HG02852 (cell line): ENCODE results near the gene ERC2.
A peak's percentile ranks its signal among the peaks of the same experiment; 100 is the strongest.

Experiments
- ATAC-seq: cut with Tn5 transposase; IDR thresholded peaks from one replicate; pipeline ENCODE4 v1.9.1; 2021; ENCODE audit warnings: mild to moderate bottlenecking, moderate library complexity; ENCODE audit not compliant: unreplicated experiment

The ERC2 gene

DNA sequence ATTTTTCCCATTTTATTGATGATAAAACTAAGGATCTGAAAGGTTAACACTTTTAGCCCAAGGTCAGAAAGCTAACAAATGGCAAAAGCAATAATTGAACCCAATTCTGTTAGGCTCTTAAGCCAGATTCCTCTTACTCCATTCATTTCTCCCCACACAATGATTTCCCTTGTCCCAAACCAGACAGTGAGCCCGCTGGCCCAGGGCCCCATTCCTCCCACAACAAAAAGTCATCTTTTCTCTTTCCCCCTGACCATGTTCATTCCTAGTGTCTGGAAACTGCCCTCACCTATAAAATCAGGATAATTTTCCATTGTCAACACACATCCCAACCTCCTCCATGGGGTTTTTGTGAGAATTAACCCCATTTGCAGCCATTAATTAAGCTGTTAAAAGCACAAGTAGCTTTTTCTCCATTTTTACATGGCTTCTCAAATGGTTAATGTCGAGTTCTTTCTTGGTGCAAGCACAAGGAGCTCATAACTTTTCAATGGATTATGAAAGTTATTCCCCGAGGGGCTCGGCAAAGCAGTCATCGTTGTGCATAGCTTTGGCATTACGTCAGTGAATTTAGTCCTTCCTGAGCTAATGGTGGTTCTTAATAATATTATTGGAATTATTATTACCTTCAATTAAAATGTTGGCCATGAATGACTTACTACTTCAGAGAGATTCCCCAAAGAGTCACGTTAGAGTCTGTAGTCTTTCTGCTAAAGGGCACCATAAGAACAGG, 830.2 kb downstream of the ERC2 start:
- ATAC-seq, result no peak

DNA sequence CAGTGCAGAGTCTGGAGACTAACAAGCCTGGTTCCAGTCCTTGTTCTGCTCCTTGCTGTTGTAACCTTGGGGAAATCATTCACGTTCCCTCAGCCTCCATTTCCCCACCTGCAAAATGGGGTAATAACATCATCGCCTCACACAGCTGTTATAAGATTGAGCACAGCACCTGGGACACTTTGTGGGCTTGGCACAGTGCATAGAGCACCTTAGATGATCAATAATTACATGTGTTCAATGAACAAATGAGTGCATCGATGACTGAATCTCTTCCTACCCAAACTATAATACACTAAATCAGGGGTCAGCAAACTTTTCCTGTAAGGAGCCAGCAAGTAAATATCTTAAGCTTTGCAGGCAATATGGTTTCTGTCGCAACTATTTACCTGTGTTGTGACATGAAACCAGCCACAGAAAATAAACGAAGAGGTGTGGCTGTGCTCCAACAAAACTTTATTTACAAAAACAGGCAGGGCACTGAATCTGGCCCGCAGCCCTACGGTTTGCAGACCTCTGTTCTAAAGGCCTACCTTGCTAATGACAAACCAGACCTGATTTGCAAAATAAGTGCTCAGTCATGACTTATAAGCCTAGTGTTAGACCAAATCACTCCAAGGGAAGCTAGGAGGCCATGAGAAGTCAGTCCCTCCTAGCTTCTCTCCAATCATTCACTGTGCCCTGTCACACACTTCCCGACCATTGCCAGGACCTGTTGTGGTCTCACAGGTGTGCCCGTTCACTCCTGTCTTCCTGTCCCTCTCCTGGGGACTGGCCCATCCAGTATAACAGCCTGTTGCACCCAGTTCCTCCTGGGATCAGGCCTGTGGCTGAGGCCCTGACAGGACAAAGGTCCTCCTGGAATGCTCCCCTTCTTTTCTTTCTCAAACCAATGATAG, 831.7 kb downstream of the ERC2 start:
- ATAC-seq, result no peak

DNA sequence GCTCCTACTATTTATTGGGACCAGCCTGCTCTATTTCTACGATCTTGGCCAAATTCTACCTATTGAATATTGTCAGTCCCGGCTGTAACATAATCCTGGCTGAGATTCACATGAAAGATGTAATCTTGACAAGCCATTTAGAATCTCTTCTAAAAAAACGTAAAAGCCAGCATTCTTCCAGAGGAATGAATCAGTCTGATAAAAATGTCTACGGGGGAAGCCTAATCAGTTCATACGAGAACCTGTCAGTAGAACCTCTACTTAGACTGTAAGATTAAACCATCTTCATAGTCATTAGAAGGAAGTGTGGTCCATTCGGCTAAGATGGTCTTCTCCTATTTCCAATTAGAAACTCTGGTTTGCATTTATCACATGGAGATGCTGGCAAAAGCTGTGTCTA, 833.9 kb downstream of the ERC2 start:
- ATAC-seq, result no peak

DNA sequence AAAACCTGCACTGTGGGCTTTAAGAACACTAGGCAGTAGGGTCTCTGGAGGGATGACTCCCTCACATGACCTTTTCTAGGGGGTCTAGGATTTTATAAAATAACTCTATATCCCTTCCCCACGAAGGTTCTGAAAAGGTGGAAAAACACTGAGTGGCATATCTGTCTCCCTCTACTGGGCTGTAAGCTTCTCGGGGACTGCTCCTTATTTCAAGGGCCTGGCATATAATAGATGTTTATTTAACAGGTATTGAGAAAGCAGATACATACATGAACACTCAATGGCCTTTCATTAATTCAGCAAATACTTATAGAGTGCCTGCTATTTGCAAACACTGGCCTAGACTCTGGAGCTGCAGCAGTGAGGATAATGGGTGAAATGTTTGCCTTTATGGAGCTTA, 834.9 kb downstream of the ERC2 start:
- no peak for ATAC-seq

DNA sequence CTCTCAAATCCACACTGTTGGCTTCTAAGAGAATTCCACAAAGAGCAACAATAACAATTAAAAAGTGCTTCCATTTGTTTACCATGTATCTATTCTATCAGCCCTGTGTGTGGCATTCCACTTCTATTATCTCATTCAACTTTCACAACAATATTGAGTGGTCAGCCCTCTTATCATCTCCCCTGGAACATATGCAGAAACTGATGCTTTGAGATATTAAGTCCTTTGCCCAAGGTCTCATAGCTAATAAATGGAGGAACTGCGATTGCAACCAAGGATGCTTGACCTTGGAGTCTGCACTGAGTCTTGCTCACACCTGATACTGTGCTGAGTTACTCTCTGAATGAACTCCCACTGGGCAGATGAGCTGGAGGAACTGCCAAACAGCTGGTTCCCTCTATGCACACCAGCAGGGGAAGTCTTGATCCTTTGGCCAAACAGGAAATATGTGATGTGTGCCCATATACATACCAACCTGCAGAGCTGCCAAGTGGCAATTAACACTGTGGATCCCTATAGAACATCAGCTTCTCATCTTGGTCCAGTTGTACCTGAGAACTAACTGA, 836.4 kb downstream of the ERC2 start:
- no peak for ATAC-seq

DNA sequence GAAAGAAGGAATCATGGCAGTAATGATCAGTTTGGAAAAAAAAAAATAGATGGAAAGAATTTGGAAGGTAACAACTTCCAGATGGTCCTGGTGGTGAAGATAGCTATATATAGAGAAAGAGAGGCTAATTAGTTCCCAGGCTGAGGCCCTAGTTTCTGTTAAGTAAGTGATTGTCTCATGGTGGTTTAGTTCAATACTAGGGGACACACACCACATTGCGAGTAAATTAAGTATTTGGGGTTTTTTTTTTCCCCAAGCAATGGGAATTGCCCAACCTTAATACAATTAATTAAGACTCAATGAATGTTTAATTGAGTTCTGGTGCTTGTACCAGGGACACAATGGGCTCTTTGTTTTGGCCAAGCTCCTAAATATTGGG, 837.4 kb downstream of the ERC2 start:
- no peak for ATAC-seq

DNA sequence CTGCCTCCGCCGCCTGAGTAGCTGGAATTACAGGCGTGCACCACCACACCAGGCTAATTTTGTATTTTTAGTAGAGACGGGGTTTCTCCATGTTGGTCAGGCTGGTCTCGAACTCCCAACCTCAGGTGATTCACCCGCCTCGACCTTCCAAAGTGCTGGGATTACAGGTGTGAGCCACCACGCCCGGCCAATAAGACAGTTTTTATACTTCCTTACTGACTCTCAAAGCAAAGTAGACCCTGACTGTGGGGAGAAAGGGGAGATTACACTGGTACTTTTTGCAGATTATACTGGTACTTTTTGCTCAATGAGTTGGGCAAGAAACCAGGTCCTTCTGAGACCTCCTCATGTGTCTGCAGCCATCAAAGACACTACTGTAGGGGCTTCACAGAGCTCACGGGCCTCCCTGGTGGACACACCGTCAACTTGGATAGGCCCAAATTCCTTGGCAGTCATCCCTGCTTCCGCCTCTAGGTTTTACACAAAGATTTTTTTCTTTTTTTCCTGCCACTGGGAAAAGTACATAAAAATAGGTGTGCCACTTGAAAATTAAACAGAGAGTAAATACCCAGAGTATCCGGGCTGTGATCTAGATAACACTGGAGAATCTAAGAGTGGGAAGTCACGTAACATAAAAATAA, 837.9 kb downstream of the ERC2 start:
- no peak for ATAC-seq

DNA sequence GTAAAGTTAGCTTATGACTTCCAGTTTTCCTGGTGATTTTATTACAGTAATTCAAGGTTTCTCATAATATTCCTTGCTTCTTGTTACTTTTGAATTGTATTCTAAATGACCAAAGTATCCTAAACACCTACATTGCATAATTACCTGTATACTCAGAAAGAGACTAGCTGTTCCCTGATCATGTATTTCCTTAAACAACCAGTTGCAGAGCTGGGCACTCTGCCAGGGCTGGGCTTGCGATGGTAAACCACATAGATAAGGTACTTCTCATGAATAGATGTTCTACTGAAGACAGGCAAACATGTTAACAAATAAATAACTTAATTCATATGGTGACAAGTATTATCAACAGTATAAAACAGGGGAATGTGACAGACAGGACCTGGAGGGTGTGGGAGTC, 838.8 kb downstream of the ERC2 start:
- no peak for ATAC-seq

DNA sequence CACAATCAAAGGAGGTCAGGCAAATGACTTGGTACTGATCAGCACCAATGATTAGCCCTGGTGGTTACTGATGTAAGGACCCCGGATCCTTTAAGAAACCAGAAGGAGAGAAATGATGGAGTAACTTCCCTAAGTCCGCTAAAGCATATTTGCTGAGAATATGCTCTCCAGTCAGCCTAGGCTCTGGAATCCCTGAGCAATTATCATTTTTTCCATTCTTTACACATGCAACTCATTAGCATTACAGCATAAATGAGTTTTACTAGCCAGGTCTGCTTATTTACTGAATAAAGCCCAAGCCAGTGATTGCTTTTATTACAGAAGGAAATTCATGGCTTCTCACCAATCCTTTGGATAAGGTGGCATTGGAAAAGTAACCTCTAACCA, 842.0 kb downstream of the ERC2 start:
- ATAC-seq, result no peak

DNA sequence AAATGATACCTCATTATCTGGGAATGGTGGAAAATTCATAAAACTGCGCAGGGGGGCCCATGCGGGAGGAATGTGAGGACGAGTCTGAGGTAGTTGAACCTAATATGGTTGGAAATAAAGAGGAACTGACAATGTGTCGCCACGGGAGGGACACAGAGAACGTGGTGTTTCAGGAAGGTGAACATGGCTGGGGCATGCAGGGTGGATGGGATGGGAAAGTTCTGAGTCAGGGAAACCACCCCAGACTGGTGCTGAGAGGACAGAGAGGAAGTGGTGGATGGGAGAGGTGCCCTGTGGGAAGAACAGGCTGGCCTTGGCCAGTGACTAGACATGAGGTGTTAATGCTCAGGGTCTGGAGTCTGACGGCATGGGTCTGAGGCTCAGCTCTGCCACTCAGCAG, 844.0 kb downstream of the ERC2 start:
- ATAC-seq, result no peak

DNA sequence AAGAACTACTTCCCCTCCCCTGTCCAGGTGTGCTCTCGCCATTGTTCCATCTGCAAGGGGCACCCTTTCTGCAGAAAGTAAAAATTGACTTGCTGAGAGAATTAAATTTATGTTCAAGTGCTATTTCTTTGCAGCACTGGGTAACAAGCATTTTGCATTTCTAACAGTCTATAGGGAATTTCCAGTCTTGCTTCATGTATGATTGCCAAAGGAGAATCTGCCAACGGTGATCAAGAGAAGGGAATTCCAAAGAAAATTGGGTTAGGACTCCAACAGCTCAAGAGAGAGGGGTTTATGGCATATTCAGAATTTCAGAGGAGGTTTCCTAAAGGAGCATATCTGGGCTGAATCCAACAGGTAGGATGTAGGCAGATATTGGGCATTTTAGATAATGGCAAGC, 844.5 kb downstream of the ERC2 start:
- no peak for ATAC-seq

DNA sequence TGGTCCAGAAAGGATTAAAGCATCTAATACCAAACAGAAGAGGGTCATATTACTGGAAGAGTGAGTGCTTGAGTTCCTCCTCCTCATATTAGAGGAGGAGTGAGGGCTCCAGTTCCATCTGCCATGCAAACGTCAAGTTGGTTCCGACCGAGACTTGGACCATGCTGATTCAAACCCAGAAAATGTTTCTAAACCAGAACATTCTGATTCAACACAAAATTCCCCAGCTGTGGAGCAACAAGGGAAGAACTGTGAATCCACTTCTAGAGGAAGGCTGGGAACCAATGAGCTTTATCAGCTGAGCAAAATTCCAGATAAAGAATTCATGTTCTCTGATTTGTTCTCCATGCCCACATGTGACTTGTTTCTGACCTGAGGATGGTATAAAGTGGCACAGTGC, 845.5 kb downstream of the ERC2 start:
- no peak for ATAC-seq

DNA sequence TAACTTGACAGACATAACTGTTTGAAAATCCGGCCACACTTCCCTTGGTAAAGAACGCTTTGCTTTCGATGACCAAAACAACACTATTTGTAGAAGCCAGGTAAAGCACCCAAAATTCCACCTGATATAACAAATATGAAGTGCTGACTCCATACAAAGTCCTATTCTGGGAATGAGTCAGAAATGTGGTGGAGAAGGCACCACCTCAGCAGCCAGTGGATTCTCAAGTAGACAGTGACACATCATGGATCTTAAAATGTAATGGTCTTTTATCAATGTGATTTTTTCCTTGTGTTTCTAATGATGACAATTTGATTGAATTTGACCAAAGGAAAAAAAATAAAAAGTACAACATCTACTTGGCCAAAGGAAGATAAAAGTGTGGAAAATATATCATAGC, 846.2 kb downstream of the ERC2 start:
- ATAC-seq, result no peak

DNA sequence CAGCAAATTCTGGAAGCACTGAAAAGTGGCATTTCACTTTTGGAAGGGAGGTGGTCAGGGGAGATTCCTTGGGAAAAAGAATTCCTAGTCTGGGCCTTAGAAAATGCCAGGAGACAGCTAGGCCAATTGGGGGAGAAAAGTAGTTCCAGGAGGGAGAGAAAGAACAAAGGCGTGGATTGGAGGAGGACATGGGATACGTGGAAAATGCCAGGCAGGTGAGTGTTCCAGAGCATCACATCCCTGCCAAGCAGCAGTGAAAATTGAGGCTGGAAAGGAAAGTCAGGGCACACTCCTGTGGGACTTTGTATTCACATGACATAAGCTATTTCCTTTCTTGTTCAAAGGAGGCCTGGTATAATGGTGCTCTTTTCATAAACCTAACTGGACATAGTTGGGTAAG, 846.6 kb downstream of the ERC2 start:
- ATAC-seq, result no peak

DNA sequence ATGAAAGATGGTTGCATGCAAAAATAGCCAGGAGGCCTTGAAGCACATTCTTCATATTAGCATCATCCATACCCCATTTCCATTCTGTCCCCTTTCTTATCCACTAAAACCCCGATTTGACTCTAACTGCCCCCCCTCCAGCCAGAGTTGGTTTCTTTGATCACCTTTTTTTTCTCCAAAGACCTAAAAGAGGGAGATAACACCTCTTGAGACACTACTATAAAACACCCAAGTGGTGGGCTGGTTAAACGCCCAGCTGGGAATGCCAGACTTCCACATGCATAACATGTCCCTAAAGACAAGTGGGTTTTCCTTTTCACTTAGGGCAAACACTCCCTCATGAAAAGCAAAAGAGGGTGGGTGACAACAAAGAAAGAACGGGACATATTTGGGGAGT, 847.2 kb downstream of the ERC2 start:
- no peak for ATAC-seq

DNA sequence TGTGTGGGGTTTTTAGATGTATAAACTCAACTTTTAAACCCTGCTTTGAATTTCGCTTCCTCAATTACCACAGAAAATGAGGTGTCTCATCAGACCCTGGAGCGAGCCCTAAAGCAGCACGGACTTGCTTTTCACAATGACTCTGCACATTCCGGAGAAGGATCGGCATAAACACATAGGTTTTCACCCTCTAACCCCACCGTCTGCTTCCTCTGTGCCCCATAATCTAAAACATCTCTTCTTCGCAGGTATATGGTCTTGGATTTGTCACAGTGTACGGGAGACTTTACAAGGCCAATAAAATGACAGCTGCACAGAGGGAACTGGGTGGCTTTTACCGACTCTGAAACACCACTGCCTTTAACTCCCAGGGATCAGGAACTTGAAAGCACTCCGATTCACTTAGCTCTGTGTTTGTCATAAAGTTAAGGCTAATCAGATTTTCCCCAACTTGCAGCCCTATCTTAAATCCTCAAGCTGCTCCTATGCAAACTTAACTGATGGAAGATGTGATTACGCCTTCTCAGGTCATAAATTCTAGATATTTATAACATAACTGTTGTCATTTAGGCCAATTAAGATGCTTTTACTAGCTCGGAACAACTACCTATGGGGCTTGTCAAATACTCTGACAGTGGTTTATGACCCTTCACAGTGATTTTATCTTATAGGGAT, 847.8 kb downstream of the ERC2 start:
- no peak for ATAC-seq

DNA sequence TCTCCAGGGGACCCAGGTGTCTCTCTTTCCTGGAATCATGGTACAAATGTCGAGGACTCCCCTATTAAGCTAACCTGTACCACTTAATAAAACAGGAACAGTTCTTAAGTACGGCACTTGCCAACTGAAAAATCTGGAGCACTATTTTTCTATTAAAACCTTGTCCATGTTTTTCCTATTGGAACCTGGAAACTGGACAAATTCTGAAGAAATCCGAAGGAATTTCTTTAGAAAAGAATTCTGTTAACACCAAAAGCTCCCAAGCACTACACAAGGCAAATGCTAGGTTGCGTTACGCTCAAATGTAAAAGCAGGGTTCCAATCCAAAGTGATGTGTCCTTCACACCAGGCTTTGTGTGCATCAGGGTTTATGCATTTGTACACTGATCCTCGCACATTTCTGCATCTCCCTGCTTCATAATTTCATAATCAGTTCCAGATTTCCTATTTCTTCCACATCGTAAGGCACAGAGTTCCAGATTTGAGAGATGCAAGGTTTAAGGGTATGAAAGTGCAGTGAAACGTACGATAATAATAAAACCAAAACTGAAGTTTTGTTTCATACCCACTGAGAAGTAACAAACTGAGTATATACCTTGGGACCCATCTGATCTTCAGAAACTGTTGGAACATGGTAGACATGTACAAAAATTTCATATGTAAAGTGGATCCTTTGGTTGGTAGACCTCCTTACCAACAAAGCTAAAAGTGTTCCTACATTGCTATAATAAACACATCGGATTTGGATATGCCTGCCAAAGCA, 849.0 kb downstream of the ERC2 start:
- peak; percentile 61 for ATAC-seq

DNA sequence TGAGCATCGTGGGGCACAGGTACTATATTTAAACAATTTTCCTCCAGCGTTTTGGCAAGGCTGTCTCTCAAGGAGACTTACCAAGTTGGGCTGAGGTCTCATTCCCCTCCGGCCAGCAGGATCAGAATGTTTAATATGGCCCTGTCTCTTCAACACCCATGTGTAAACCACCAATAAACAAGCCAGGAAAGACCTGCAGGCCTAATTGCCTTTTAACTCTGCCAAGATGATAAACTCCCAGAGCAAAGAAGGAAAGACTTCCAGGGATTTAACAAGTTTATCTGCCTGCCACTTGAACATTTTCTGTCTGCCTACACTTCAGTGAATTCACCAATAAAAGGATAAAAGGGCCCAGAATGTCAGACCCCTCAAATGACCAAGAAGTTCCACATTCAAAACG, 850.9 kb downstream of the ERC2 start:
- no peak for ATAC-seq

DNA sequence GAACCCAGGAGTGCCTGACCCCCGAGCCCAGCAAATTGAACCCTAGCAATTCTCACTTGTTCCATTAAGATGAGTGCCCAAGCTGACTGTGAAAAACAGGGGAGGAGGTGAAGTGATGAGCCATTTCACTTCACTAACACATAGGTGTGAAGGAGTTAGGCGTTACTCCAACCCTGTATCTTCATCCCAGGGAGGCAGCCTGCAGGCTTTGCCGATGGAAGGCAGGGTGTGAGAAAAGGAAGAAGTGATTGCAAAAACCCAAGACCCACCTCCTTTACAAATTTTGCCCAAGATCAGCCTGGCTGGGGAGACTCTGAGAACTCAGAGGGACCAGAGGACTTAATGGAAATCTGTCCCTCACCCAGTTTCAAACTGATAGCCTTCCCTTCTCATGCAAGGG, 851.5 kb downstream of the ERC2 start:
- no peak for ATAC-seq

DNA sequence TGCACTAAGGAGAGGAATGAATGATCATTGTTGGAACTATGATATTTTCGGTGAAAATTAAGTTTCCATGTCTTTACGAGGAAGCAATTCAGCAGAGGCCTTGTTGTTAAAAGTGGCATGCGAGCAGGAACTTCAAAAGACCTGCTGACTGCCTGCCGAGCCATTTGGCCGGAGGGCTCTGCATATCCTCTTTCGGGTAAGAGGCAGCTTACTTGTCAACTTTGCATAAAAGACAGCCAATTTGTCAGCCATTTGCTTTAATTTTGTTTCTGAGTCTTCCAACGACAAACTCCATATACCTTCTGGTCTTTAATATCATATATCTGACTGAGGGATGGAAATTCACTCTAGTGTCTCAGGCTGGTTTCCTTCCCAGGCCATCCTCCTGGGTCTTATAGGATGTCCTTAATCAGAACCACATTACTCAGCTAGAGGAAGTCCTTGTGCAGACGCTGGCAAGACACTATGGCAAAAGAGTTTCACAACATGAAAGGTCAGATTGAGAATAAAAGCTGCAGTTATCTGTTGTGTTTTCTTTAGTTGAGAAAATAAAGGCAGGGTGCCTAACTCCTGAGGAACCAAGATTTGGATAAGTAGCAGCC, 852.5 kb downstream of the ERC2 start:
- no peak for ATAC-seq
